ENCODE results near the gene FOSL1.

The FOSL1 gene

DNA sequence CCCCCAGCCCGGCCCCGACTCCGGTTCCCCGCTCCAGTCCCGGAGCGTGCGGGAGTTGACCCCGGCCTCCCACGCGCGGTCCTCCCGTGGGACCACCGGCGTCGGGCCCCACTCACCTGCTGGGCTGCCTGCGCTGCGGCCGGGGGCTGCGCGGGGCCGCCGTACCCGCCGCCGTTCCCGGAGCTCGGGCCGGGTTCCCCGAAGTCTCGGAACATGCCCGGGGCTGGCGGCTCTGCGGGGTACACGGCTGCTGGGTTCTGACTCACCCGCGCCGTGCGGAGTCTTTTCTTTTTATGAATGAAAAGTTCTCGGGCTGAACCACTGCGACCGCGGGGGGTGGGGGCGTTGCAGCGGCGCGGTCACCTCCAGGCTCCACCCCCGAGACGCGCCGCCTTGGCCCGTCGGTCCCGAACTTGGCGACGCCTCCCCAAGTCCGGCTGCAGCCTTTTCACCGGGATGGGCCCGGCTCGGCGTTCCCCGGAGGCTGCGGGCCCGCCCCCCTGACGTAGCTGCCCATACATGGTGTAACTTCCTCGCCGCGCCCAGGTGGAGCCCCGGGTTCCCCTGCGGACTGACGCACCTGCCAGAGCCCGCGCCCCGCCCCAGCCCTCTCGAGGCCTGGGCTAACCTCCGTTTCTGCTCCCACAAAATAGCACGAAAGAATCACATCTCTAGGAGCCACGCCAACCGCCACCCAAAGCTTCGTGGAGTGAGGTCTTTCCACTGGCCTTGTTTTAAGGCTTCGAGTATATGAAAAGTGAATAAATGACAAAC is at the start of gene FOSL1:
Gene FOSL1 (minus strand): TSS at position 264 of the 774 bp plus-strand sequence. CDS start 49 bp downstream, at position 215.
- peak; percentile 82 to 90 (median 90) for DNase-seq (ENCODE audit: low read depth in 2 of 3, low spot score in 2 of 3)

DNA sequence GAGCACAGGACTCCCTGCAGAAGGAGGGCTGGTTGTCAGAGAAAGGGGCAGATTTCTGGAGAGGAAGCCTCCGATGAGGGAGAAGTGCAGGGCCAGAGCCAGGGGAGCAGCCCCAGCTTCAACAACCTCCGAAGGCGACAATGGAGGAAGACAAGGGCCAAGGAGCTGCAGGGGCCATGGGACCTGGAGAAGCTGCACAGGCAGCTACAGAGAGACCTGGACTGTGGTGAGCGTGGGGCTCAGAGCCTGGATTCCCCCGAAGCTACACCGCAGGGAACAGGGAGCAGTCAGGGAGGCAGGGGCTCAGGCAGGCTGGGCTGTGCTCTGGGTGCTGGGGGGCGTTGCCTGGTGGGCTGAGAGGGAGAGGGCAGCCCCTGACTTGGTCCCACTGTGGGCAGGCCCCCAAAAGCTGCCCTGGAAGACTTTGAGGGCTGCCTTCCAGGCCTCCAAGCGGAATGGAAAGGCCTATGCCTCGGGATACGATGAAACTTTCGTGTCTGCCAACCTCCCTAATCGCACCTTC is 47.5 kb upstream of the FOSL1 start:
- no peak for DNase-seq (ENCODE audit: low read depth in 2 of 3, low spot score in 2 of 3)

DNA sequence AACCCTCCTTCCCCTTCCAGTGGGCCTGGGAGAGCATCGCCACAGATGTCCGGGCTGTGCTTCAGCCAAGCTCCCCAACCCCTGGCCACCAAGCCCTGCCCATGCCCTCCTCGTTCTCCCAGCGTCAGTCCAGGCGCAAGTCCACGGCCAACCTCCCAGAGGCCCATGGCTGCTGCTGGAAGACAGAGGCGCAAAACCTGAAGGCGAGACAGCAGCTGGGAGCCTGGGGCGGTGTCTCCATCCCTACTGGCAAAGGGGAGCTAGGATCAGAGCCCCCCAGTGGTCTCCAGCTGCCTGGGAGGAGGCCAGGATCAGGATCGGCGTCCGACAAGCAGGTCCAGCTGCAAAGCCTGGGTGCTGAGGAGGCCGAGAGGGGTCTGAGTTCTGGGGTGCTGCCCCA is 46.9 kb upstream of the FOSL1 start:
- DNase-seq (ENCODE audit: low read depth in 2 of 3, low spot score in 2 of 3), result no peak

DNA sequence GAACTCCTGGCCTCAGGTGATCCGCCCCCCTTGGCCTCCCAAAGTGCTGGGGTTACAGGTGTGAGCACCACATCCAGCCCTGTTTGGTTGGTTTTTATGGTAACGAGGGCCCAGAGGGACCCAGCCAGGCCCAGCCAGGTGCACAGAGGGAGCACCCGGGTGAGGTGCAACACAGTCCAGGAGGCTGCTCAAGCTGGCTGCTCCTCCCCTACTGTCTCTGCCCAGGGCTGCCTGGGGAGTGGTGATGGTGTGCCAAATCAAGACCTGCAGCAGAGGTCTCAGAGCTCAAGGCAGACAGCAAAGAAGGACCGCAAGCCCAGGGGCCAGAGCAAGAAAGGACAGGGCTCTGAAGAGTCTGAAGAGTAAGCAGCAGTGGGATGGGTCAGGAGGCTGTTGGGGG is 46.5 kb upstream of the FOSL1 start:
- DNase-seq (ENCODE audit: low read depth in 2 of 3, low spot score in 2 of 3), result no peak

DNA sequence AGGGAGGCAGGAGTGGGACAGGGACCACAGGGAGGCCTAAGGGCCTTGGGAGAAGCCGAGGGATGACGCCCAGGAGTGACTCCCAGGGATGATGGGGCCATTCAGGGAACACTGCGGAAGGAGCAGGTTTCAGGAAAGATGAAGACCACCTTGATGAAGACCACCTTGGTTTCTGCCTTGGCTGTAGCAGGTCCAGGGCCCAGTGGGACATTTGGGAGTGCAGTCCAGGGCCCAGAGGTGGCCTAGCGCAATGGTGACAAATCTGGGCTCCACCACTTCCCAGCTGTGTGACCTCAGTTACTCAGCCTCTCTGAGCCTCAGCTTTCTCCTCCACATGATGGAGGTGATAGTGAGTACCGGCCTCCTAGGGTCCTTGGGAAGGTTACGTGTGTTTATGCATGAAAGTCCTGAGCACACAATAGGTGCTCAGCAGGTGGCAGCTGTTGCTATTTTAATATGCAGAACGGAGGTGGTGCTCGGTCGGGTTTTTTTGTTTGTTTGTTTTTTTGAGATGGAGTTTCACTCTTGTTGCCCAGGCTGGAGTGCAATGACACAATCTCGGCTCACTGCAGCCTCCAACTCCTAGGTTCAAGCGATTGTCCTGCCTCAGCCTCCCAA is 45.9 kb upstream of the FOSL1 start:
- no peak for DNase-seq (ENCODE audit: low read depth in 2 of 3, low spot score in 2 of 3)

DNA sequence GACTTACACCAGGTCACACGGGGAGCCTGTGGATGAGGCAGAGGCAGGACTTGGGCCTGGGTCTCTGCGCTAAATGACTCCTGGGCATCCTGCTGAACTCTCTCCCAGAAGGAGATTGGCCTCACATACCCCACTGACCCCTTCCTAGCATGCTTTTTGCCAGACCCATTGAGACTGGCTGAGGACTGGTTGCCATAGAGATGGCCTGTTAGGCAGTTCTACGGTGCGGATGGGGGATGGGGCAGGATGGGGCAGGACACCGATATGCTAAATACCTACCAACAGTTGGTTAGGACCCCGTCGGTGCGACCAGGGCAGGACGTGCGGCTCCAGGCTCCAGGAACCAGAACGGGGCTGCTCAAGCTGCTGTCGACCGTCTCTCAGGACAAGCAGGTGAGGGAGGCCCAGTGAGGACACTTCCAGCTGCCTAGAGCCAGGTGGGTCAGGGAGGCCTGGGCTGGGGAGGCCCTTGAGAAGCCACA is 45.3 kb upstream of the FOSL1 start, which contains the start of gene TSGA10IP:
Gene TSGA10IP (plus strand): TSS at position 51 of the 482 bp plus-strand sequence. CDS start 196 bp downstream, at position 247.
- DNase-seq (ENCODE audit: low read depth in 2 of 3, low spot score in 2 of 3), result no peak

DNA sequence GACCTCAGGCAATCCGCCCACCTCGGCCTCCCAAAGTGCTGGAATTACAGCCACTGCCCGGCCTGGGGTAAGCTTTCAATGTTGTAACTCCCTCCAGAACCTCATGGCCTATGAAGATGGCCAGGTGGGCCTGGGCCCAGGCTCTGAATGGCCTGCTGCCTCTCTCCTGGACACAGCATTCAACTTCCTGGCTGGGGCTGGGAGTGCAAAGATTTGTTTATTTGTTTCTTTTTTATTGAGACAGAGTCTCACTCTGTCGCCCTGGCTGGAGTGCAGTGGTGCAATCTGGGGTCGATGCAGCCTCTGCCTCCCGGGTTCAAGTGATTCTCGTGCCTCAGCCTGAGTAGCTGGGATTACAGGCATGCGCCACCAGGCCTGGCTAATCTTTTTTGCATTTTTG is 44.6 kb upstream of the FOSL1 start:
- no peak for DNase-seq (ENCODE audit: low read depth in 2 of 3, low spot score in 2 of 3)

DNA sequence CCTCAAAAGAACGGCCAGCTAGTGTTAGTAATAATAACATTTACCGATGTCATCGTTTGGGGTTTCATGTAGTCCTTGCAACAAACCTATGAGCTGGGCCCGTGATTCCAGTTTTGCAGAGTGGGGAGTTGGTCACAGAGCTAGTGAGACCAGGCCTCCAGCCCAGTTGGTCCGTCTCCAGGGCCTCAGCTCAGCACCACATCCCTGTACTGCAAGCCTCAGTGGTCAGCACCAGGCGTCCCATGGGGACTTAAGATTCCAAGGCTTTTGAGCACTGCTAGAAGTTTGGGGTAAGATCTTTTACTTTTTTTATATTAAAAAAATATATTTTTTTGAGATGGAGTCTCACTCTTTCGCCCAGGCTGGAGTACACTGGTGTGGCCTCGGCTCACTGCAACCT is 44.0 kb upstream of the FOSL1 start:
- no peak for DNase-seq (ENCODE audit: low read depth in 2 of 3, low spot score in 2 of 3)

DNA sequence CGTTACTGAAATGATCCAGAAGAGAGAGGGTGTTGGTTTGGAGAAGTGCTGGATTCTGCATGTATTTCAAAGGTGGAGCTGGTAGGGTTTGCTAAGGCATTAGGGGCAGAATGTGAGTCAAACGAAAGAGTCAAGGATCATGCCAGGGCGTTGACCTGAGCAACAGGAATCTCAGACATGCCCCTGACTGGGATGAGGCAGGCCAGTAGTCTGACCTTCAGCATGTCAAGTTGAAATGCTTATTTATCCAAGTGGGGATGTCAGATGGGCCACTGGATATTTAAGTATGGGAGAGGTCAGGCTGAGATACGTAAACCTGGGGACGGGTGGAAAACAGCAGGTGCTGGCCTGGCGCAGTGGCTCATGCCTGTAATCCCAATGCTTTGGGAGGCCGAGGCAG is 42.3 kb upstream of the FOSL1 start:
- DNase-seq (ENCODE audit: low read depth in 2 of 3, low spot score in 2 of 3), result no peak

DNA sequence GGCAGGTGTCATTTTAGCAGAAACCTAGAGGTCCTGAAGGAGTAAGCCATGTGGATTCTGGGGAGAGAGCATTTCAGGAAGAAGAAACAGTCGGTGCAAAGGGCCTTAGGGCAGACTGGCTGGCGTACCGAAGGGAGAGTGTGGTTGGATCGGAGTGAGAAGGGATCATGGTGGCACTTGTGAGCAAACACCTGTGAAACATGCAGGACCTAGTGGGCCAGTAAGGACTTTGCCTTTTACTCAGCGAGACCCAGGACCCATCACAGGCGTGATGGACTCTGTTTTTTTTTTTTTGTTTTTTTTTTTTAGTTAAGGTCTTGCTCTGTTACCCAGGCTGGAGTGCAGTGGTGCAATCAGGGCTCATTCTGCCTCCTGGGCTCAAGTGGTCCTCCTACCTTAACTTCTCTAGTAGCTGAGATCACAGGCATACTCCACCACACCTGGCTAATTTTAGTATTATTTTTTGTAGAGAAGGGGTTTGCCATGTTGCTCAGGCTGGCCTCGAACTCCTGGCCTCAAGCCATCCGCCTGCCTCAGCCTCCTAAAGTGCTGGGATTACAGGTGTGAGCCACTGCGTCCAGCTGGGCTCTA is 41.6 kb upstream of the FOSL1 start:
- DNase-seq (ENCODE audit: low read depth in 2 of 3, low spot score in 2 of 3), result no peak

DNA sequence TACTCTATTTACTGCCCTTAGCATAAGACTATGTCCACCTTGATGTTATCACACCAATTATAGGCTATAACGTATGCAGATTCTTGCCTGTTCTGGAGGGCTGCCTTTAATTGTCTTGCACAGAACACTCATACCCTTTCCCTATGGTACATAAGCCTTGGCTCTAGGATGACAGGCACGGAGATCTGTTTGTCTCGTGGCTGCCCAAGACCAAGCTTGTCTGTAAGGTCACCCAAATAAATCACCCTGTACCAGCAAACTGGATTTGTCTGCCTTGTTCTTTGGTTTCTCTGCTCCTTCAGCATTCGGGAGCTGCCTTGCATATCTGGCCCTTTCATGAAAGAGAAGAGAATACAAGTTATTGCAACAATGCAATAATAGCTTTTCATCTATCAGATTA is 37.6 kb upstream of the FOSL1 start:
- DNase-seq (ENCODE audit: low read depth in 2 of 3, low spot score in 2 of 3), result no peak

DNA sequence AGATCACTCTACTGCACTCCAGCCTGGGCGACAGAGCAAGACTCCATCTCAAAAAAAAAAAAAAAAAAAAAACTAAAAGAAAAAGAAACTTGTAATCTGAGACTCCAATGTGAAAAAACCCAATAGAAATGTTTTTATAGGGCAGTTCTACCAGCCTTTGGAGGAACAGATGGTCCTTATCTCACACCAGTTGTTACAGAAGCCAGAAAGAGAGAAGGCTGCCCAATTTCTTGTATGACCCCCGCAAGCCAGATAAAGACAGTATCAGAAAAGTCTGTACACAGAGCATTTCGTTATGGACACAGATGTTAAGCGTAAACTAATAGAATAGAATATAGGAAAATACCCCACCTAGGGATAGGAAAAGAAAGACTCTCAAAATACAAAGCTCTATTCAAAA is 33.8 kb upstream of the FOSL1 start:
- no peak for DNase-seq (ENCODE audit: low read depth in 2 of 3, low spot score in 2 of 3)

DNA sequence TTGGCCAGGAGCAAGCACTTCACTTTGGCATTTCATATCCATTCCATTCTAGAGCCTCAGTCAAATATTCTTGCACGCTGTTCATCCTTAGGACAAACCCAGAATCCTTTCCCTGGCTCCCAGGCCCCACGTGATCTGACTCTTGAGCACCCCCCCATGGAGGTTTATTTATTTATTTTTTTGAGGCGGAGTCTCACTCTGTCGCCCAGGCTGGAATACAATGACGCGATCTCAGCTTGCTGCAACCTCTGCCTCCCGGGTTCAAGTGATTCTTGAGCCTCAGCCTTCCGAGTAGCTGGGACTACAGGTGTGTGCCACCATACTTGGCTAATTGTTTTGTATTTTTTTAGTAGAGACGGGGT is 32.4 kb upstream of the FOSL1 start:
- no peak for DNase-seq (ENCODE audit: low read depth in 2 of 3, low spot score in 2 of 3)

DNA sequence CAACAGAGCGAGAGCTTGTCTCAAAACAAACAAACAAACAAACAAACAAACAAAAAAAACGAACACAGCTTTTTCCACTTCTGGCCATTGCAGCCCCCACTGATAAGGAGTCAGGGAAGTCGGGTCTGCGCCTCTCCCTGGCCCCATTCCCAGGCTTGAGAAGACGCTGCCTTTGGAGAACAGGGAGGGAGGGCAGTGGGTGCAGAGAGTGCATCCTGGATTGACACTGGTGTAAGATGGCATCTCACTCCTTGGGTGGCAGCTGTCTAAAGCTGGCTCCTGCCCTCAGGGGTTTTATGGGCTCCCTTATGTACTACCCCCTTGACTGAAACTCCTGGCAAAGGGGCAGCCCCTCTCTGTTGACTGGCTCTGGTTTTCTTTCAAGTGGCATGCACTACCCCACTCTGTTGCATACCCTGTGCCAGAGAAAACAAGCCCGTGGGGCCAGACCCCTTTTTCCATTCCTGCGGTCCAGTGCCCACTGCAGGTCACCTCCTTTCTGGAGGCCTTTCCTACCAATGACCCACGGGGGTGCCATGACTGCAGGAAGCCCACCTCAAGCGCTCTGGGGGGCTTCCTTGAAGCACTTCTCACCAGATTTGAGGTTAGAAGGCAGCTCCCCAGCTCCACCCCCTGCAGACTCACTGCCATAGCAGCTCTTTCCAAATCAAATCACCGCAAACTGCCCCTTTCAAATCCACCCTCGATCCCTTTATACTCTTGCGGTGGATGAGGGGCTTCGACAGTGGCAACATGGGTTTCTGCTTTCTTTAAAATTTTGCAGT is 31.8 kb upstream of the FOSL1 start:
- DNase-seq (ENCODE audit: low read depth in 2 of 3, low spot score in 2 of 3), result no peak

DNA sequence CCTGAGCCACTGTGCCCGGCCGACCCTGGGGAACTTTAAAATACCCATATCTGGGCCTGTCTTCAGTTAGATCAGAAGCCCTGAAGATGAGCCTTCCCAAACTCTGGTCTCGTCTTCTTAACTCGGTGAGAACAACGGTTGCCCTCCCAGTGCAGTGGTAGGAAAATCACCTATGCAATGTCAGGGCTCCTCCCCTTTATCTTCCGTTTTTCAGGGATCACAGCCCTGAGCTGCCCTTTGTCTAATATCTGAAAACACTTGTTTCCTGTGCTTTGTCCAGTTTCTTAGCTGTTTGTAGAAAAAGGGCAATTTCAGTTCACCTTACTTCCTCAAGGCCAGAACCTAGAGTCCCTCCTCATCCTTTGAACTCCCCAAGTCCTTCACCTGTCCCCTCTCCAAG is 28.5 kb upstream of the FOSL1 start:
- DNase-seq (ENCODE audit: low read depth in 2 of 3, low spot score in 2 of 3), result no peak

DNA sequence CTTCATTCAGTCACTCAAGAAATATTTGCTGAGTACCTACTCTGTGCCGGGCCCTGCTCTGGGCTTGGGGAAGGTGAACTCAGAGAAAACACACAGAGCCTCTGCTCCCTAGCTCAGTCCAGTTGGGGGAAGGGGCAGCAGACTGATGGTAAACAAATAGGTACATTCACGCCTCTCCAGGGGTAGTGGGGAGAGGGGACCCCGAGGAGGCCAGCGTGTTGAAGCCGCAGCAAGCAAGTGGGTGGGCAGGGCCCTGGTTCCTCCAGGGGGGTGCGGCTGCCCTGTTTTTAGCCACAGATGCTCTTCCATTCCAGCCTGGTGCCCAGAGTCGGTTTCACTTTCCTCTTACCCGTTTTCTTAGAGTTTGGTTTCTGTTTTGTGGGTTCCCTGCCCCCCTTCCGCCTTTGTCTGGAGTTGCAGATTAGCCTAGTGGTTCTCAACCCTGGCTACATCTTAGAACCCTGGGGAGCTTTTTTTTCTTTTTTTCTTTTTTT is 27.8 kb upstream of the FOSL1 start:
- peak; percentile 35 to 41 (median 38) for DNase-seq (ENCODE audit: low read depth in 2 of 3, low spot score in 2 of 3)

DNA sequence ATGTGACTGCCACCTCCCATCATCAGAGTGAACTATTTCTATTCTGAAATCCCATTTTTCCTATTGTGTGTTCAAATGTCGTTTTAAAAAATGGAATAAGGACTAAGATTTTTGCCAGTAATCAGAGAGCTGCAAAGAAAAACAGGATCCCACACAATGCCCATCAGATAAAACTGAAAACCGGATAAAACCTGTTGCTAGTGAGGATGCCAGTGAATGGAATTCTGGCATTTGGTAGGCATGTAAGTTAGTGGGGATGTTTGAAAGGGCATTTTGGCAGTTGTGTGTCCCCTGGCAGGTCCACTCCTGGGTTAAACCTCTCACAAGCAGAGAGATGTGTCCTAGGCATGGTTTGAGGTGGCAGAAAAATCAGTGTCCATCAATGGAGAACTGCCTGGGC is 25.2 kb upstream of the FOSL1 start:
- DNase-seq (ENCODE audit: low read depth in 2 of 3, low spot score in 2 of 3), result no peak

DNA sequence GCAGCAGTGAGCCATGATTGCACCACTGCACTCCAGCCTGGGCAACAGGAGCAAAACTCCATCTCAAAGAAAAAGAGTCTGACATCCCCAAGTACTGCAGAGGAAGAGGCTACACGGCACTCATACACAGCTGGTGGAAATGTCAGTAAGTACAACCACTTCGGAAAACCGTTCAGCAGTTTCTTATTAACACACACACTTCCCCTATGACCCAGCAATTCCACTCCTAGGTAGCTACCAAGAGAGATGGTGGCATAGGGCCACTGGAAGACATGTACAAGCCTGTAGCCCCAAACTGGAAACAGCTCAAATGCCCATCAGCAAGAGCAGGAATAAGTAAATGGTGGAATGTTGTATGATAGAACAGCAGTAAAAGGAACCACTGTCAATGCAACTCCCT is 22.4 kb upstream of the FOSL1 start:
- DNase-seq (ENCODE audit: low read depth in 2 of 3, low spot score in 2 of 3), result no peak

DNA sequence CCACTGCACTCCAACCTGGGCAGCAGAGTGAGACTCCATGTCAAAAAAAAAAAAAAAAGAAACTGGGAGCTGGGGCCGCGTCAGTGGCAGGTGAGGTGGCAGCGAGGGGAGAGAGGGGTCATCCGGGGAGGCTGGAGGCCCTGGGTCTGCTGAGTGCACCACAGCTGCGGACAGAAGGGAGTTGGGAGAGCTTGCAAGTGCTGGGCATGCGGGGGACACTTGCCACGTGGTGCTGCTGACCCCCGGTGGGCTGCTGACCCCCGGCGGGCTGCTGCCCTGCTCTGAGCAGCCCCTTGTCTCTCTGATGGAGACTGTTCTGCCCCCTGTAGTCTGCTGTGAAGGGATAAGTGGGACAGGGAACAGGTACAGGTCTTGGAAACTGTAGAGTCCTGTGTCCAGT is 21.7 kb upstream of the FOSL1 start:
- DNase-seq (ENCODE audit: low read depth in 2 of 3, low spot score in 2 of 3), result no peak

DNA sequence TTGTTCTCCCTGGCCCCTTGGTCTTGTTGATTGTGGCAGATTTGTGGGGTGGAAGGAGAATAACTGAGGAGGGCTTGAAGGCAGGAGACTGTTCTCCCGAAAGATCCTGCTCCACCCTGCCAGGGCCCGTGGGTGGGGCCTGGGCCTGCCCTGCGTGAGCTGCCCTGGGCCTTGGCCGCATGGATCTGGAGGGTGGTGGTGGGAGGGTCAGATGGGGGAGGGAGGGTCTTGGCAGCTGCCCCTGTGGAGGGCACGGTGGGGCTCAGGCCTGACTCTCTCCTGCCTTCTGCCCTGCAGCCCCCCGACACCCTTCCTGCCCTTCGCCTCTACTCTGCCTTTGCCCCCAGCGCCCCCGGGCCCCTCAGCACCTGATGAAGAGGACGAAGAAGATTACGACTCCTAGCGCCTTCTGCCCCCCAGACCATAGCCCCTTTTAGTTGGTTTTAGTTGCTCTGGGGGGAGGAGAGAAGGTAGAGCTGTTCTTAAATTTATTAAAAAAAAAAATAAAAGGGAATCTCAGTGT is 20.9 kb upstream of the FOSL1 start:
- DNase-seq (ENCODE audit: low read depth in 2 of 3, low spot score in 2 of 3), result no peak

DNA sequence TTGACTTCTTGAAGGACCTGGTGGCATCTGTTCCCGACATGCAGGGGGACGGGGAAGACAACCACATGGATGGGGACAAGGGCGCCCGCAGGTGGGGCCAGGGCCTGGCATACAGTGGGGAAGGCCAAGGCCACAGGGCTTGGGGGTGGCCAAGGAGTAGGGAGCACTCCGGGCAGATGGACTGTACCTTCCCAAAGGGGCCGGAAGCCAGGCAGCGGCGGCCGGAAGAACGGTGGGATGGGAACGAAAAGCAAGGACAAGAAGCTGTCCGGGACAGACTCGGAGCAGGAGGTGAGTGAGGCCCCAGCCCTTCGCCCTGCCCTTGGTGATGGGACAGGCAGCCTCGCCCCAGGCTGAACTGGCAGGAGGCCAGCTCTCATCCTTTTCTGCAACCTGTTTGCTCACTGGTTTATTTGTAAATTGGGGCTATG is 20.2 kb upstream of the FOSL1 start:
- DNase-seq (ENCODE audit: low read depth in 2 of 3, low spot score in 2 of 3), result no peak
